Thyroid gland (tissue), 4 donors: ENCODE data around the gene H6PD.

Experiments
- POLR2A ChIP-seq, 2 donors: fragments of 450-650 bp; IDR thresholded peaks; one replicate each; pipeline ENCODE4 v1.6.1; 2017; ENCODE audit warnings: antibody characterized with exemption in 2 of 2, mild to moderate bottlenecking in 2 of 2, moderate library complexity in 1 of 2
- TF ChIP-seq, protein P1 (sequence below), 6 experiments: fragments of 200-600 bp in 3 of 6; fragments of 450-650 bp in 3 of 6; sonication (generic) in 3 of 6; IDR thresholded peaks; one replicate each; pipeline ENCODE4 v1.5.1; 2016 to 2019; ENCODE audit warnings: antibody characterized with exemption in 6 of 6, mild to moderate bottlenecking in 2 of 6, inconsistent platforms in 1 of 6, moderate library complexity in 1 of 6

DNA sequence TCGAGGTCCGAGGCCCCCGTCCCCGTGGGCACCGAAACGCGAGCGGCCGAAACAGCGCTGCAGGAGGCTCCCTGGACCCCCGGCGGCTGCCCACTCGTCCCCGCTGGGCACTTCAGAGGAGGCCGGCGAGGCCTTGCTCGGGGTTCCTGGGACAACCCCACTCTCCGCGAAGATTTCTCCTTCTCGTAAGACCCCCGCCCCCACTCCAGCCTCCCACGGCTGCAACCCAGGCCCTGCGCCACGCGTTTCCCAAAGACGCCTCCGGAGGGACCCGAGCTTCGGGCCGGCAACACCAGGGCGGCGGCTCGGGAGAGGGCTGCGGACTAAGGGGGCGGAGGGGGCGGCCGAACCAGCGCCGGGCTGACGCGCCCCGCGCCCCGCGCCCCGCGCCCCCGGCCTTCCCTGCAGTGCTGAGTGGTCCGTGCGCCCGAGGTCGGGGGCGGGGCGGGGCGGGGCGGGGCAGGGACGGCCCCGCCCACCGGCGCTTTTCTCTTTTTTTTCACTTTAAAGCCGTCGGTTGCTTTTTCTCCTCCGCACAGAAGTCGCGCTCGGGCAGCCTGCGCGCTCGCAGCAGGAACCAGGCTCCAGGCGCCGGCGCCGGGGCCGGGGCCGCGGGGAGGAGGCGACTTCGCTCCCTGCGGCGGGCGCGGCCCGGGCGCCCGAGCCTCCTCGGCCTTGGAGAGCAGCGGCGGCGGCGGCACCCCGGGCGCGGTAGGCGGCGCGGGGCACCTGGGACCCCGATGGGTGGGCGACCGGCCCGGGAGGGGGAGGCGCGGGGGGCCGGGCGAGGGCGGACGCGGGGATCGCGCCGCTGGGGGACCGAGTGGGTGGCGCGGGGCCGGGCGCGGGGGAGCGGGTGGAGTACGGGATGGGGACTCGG, 58.0 kb downstream of the H6PD start, which contains the start of gene SPSB1:
- TF ChIP-seq, protein P1, sequence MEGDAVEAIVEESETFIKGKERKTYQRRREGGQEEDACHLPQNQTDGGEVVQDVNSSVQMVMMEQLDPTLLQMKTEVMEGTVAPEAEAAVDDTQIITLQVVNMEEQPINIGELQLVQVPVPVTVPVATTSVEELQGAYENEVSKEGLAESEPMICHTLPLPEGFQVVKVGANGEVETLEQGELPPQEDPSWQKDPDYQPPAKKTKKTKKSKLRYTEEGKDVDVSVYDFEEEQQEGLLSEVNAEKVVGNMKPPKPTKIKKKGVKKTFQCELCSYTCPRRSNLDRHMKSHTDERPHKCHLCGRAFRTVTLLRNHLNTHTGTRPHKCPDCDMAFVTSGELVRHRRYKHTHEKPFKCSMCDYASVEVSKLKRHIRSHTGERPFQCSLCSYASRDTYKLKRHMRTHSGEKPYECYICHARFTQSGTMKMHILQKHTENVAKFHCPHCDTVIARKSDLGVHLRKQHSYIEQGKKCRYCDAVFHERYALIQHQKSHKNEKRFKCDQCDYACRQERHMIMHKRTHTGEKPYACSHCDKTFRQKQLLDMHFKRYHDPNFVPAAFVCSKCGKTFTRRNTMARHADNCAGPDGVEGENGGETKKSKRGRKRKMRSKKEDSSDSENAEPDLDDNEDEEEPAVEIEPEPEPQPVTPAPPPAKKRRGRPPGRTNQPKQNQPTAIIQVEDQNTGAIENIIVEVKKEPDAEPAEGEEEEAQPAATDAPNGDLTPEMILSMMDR (IDR thresholded peaks at IDR 0.05): no peak
- TF ChIP-seq POLR2A (IDR thresholded peaks at IDR 0.05): peak; percentile 78 to 93
